ENCODE data around the gene CAPN1.

- TF ChIP-seq CTCF (IDR thresholded peaks at IDR 0.05) = no peak
- TF ChIP-seq EZH2 (IDR thresholded peaks at IDR 0.05) = no peak
These were observed 64.8 kb downstream of the CAPN1 start for GRCh38 chr11:65246506-65246905.
